K562 (cell line): ENCODE results near the gene CD96. TPM values are rescaled to one million over a fixed set of nuclear protein-coding genes. Genes with fewer than 3 reads are reported as not detected.

ENCODE experiments used
- ATAC-seq: fragments of 200-7000 bp; cut with Tn5 transposase; 3 replicates; pipeline ENCODE4 v1.9.1; 2020; ENCODE audit warnings: moderate library complexity
- BruUV-seq: library from RNA; stranded (reverse); fragments of 400-500 nt; replicated peaks from 2 replicates; lab custom pipeline; 2021; lab: Mats Ljungman, UMichigan
- CTCF ChIA-PET: fragments of 300-600 bp; formaldehyde crosslinking; extraction: SDS; loops from one replicate; lab custom pipeline; 2021; ENCODE audit warnings: low intra/inter-chr PET ratio; lab: Yijun Ruan, JAX
- POLR2A ChIA-PET: fragments of 300-600, 350-650 bp; sonication (Branson Sonifier 250); formaldehyde crosslinking; extraction: SDS; loops from one replicate; lab custom pipeline; 2021; ENCODE audit warnings: antibody characterized with exemption, inconsistent platforms; lab: Yijun Ruan, JAX
- DNase-seq, 4 experiments: peaks; one replicate each; pipeline versions ENCODE4 v3.0.0 to v3.0.0-alpha.2; 2011 to 2018; ENCODE audit warnings: low spot score in 3 of 4, mixed read lengths in 3 of 4; ENCODE audit errors: extremely low read depth in 1 of 4
- FAIRE-seq: peaks from 2 replicates; lab custom pipeline; 2011; peaks lifted over from hg19 to GRCh38; lab: Jason Lieb, UNC
- H2AFZ ChIP-seq: 2 replicates; pipeline ENCODE4 v1.6.0; 2011; ENCODE audit warnings: low read depth, low read length, control low read depth, inconsistent platforms
- H3K27ac ChIP-seq: fragments of 200-600 bp; 3 replicates; pipeline ENCODE4 v1.8.0; 2011; ENCODE audit warnings: low read depth, mild to moderate bottlenecking, control low read depth, inconsistent platforms, low read length, moderate library complexity, mixed read lengths; ENCODE audit errors: extremely low read depth
- H3K27me3 ChIP-seq, 2 experiments: fragments of 300-600 bp in 1 of 2; 2 replicates in 1 of 2; 3 replicates in 1 of 2; pipeline versions ENCODE4 v1.6.0 to v1.8.0; 2011; ENCODE audit warnings: inconsistent platforms in 2 of 2, low read length in 2 of 2, mild to moderate bottlenecking in 1 of 2, mixed read lengths in 1 of 2, moderate library complexity in 1 of 2; ENCODE audit not compliant: control insufficient read depth in 2 of 2, insufficient read depth in 2 of 2
- H3K36me3 ChIP-seq: fragments of 300-600 bp; 3 replicates; pipeline ENCODE4 v1.8.0; 2011; ENCODE audit warnings: mild to moderate bottlenecking, low read length, inconsistent platforms; ENCODE audit not compliant: control insufficient read depth, insufficient read depth
- H3K4me1 ChIP-seq, 2 experiments: fragments of 200-600 bp in 1 of 2; replicated peaks in 1 of 2; 2 replicates in 1 of 2; 3 replicates in 1 of 2; pipeline versions ENCODE4 v1.5.1 to v1.8.0; 2011; ENCODE audit warnings: inconsistent platforms in 2 of 2, low read length in 2 of 2, mild to moderate bottlenecking in 1 of 2, mixed read lengths in 1 of 2, moderate library complexity in 1 of 2; ENCODE audit not compliant: control insufficient read depth in 2 of 2, insufficient read depth in 2 of 2
- H3K4me2 ChIP-seq: 2 replicates; pipeline ENCODE4 v1.6.1; 2011; ENCODE audit warnings: low read length, control low read depth, inconsistent platforms, mixed read lengths; ENCODE audit not compliant: insufficient read depth
- H3K4me3 ChIP-seq: fragments of 200-600 bp; sonication (generic), shearing (Covaris generic); 2 replicates; pipeline ENCODE4 v1.5.1; 2016; ENCODE audit warnings: control low read depth, inconsistent platforms
- H3K79me2 ChIP-seq: fragments of 200-600 bp; 3 replicates; pipeline ENCODE4 v1.8.0; 2011; ENCODE audit warnings: low read length, inconsistent platforms; ENCODE audit not compliant: control insufficient read depth, insufficient read depth
- H3K9ac ChIP-seq, 2 experiments: 2 replicates each; pipeline versions ENCODE4 v1.6.0 to v1.6.1; 2011; ENCODE audit warnings: low read depth in 2 of 2, low read length in 2 of 2, control low read depth in 1 of 2, inconsistent platforms in 1 of 2, mild to moderate bottlenecking in 1 of 2, mixed read lengths in 1 of 2; ENCODE audit not compliant: insufficient read depth in 1 of 2
- H3K9me1 ChIP-seq: one replicate; pipeline ENCODE4 v1.6.0; 2011; ENCODE audit warnings: inconsistent platforms, mild to moderate bottlenecking, low read length, moderate library complexity; ENCODE audit not compliant: control insufficient read depth, insufficient read depth
- H3K9me3 ChIP-seq: replicated peaks from 2 replicates; pipeline ENCODE4 v1.5.1; 2011; ENCODE audit warnings: low read depth, low read length, inconsistent platforms; ENCODE audit not compliant: control insufficient read depth, insufficient read depth
- H4K20me1 ChIP-seq: replicated peaks from 2 replicates; pipeline ENCODE4 v1.6.1; 2011; ENCODE audit warnings: low read length, inconsistent platforms, mixed read lengths; ENCODE audit not compliant: control insufficient read depth, insufficient read depth
- JUND ChIP-seq, 2 experiments: IDR thresholded peaks; 2 replicates in 1 of 2; 3 replicates in 1 of 2; pipeline ENCODE4 v1.6.1; 2011; ENCODE audit warnings: borderline replicate concordance in 2 of 2, low read depth in 2 of 2, low read length in 2 of 2, improper control_type of control experiment in 1 of 2, missing biosample characterization in 1 of 2, missing genetic modification characterization in 1 of 2, missing genetic modification reagents in 1 of 2
- RFX1 ChIP-seq: fragments of 450-650 bp; IDR thresholded peaks from 2 replicates; pipeline ENCODE4 v1.6.1; 2016; ENCODE audit warnings: mild to moderate bottlenecking, moderate library complexity
- ZNF766 ChIP-seq: fragments of 200-800 bp; sonication (Bioruptor generic); conservative IDR thresholded peaks from 2 replicates; pipeline ENCODE4 v1.6.1; 2016; ENCODE audit warnings: missing genetic modification characterization, missing compliant biosample characterization
- WGBS: fragments of 100-300 bp; shearing (Covaris generic); methylation state at CpG from one replicate; pipeline ENCODE4 v1.1.6; 2016; ENCODE audit warnings: low coverage, mixed read lengths; ENCODE audit not compliant: insufficient coverage; ENCODE audit errors: missing lambda C conversion rate; 5-methylcytosine and 5-hydroxymethylcytosine counted together
- in situ Hi-C: fragments of 300-500 bp; cut with MboI; formaldehyde crosslinking; loops from 4 replicates; pipeline ENCODE4 v1.15.0; 2018; ENCODE audit warnings: inconsistent platforms, mixed read lengths
- intact Hi-C: fragments of 100-400 bp; cut with micrococcal nuclease; formaldehyde crosslinking; loops from 2 replicates; pipeline ENCODE4 v1.14.2; 2022
- polyA plus RNA-seq, 8 experiments: library from polyadenylated mRNA; depleted of rRNA in 4 of 8; stranded (reverse) in 5 of 8; unstranded in 3 of 8; fragments of >200 nt; fragmentation: Nextera tagmentation in 2 of 8; fragmentation: Illumina TruSeq in 1 of 8; extraction: Ambion mirVana in 2 of 8; extraction: Trizol in 1 of 8; gene quantifications; 2 replicates each; pipeline versions ENCODE4 v1.2.1 to v1.2.3, GENCODE V29; 2011 to 2014; ENCODE audit warnings: inconsistent platforms in 1 of 8, missing spikeins in 1 of 8
- total RNA-seq, 7 experiments: library from RNA; depleted of rRNA in 6 of 7; stranded (reverse); fragments of >200 nt in 6 of 7; fragmentation: Illumina TruSeq in 2 of 7; extraction: Trizol in 2 of 7; gene quantifications; 2 replicates each; pipeline versions ENCODE4 v1.2.1 to v1.2.3, GENCODE V29; 2011 to 2021; ENCODE audit warnings: low replicate concordance in 1 of 7
- TF ChIP-seq, protein P1 (sequence below), 2 experiments: fragments of 450-650 bp in 1 of 2; sonication (generic) in 1 of 2; formaldehyde crosslinking in 1 of 2; IDR thresholded peaks in 1 of 2; conservative IDR thresholded peaks in 1 of 2; 2 replicates each; pipeline versions ENCODE4 v1.6.1 to v1.8.1; 2016 to 2023; ENCODE audit warnings: mild to moderate bottlenecking in 2 of 2, moderate library complexity in 2 of 2, inconsistent platforms in 1 of 2, missing genetic modification reagents in 1 of 2
- TF ChIP-seq, protein P2 (sequence below): fragments of 150-350 bp; conservative IDR thresholded peaks from 2 replicates; pipeline ENCODE4 v1.6.1; 2014; ENCODE audit warnings: low read length

Gene CD96
- total and polyA plus RNA-seq, 9 of the 15 experiments (the other 6 are each of a cell fraction or from before 2014, with no cell fraction given), result 0.32 to 5.7 (median 1.2) TPM

DNA sequence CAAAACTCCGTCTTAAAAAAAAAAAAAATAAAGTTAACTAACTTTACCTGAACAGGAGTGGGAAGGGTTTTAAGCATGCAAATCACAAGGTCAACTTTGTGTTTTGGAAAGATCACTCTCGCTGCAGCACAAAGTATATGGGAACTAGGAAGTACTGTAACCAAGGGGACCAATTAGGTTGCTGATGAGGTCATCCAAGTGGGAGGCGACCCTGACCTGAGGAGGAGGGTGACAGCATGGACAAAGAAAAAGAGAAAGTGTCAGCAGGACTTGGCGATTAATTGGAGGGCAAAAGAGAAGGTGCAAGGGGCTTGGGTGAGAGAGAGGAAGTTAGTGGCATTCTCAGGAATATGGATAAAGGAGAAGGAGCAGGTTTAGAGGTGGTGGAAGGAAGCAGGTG lies 142.6 kb downstream of the CD96 start:
- Histone ChIP-seq H3K36me3 (no peaks in the 10 kb centered on the region), H3K4me2 (no peak overlapping the region), H3K9ac (no peak overlapping the region), H3K9me3 (no peaks in the 10 kb centered on the region), H4K20me1 (no peaks in the 10 kb centered on the region), H3K27ac (no peak overlapping the region), H2AFZ (no peak overlapping the region), H3K4me1 (no peaks in the 10 kb centered on the region), H3K4me3 (no peak overlapping the region), H3K79me2 (no peaks in the 10 kb centered on the region), H3K9me1 (no peaks in the 10 kb centered on the region), H3K27me3 (no peaks in the 10 kb centered on the region)
- FAIRE-seq, result no peak
- TF ChIP-seq RFX1 (peak; percentile 23; the same call in 1 of the 2 replicates), ZNF766 (CRISPR knock-in tag) (no peak), JUND (IDR thresholded peaks at IDR 0.05; ENCODE audit: borderline replicate concordance, low read depth, low read length) (no peak), JUND (tag; IDR thresholded peaks at IDR 0.05; ENCODE audit: borderline replicate concordance, low read depth, low read length) (peak; percentile 52; the same call in 1 of the 3 replicates)
- TF ChIP-seq, protein P1, sequence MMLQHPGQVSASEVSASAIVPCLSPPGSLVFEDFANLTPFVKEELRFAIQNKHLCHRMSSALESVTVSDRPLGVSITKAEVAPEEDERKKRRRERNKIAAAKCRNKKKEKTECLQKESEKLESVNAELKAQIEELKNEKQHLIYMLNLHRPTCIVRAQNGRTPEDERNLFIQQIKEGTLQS (IDR thresholded peaks at IDR 0.05), result 0 out of 2 replicates have a peak, but pooled peaks have one; percentile 37
- TF ChIP-seq, protein P1 (CRISPR knock-in tag; conservative IDR thresholded peaks at IDR 0.05), result no peak
- TF ChIP-seq, protein P2, sequence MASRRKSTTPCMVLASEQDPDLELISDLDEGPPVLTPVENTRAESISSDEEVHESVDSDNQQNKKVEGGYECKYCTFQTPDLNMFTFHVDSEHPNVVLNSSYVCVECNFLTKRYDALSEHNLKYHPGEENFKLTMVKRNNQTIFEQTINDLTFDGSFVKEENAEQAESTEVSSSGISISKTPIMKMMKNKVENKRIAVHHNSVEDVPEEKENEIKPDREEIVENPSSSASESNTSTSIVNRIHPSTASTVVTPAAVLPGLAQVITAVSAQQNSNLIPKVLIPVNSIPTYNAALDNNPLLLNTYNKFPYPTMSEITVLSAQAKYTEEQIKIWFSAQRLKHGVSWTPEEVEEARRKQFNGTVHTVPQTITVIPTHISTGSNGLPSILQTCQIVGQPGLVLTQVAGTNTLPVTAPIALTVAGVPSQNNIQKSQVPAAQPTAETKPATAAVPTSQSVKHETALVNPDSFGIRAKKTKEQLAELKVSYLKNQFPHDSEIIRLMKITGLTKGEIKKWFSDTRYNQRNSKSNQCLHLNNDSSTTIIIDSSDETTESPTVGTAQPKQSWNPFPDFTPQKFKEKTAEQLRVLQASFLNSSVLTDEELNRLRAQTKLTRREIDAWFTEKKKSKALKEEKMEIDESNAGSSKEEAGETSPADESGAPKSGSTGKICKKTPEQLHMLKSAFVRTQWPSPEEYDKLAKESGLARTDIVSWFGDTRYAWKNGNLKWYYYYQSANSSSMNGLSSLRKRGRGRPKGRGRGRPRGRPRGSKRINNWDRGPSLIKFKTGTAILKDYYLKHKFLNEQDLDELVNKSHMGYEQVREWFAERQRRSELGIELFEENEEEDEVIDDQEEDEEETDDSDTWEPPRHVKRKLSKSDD, result no peak
- POLR2A ChIA-PET, result interaction anchor here (0.6 kb wide), 1 partner anchor 422 kb away, joined by 3 read pairs; no protein-coding TSS in a partner anchor
- WGBS, result 4% methylated on average over 4 of the region's 4 CpGs
- in situ Hi-C loops (no loop called here), intact Hi-C loops (no loop called here)
- CTCF ChIA-PET, result no interaction called here
- no peak for ATAC-seq
- DNase-seq, result no peak
- BruUV-seq, result no TSS peak
